KMS-11 (cell line): ENCODE measurements around the gene AARS2.
"Not testable (repeated sequence)": the region's sequence is repeated elsewhere in the genome, so short reads cannot be mapped to it uniquely, and the experiment has no call there.

Source experiments
- H2AFZ ChIP-seq: fragments of 200-600 bp; sonication (generic); 2 replicates; pipeline ENCODE4 v1.6.1; 2016; ENCODE audit warnings: antibody characterized with exemption, mixed run types, low read depth
- H3K27ac ChIP-seq: fragments of 200-600 bp; sonication (generic); 2 replicates; pipeline ENCODE4 v1.6.1; 2016; ENCODE audit warnings: mild to moderate bottlenecking, mixed run types
- H3K27me3 ChIP-seq: fragments of 200-600 bp; sonication (generic); 2 replicates; pipeline ENCODE4 v1.6.1; 2017; ENCODE audit warnings: mild to moderate bottlenecking, low read depth, mixed run types, moderate library complexity; ENCODE audit not compliant: insufficient read depth
- H3K36me3 ChIP-seq: fragments of 200-600 bp; sonication (generic); 2 replicates; pipeline ENCODE4 v1.6.1; 2017; ENCODE audit warnings: mild to moderate bottlenecking, mixed run types; ENCODE audit not compliant: insufficient read depth
- H3K4me1 ChIP-seq: fragments of 200-600 bp; sonication (generic); 2 replicates; pipeline ENCODE4 v1.6.1; 2016; ENCODE audit warnings: mild to moderate bottlenecking, low read depth, mixed run types; ENCODE audit not compliant: poor library complexity, severe bottlenecking
- H3K4me2 ChIP-seq: fragments of 200-600 bp; sonication (generic); 2 replicates; pipeline ENCODE4 v1.7.0; 2016; ENCODE audit warnings: mild to moderate bottlenecking, mixed run types
- H3K4me3 ChIP-seq: fragments of 200-600 bp; sonication (generic); IDR thresholded peaks from 2 replicates; pipeline ENCODE4 v1.6.1; 2017; ENCODE audit warnings: low read depth, low read length, mixed read lengths; ENCODE audit not compliant: insufficient read depth
- H3K79me2 ChIP-seq: fragments of 200-600 bp; sonication (generic); 2 replicates; pipeline ENCODE4 v1.6.1; 2016; ENCODE audit warnings: low read depth, mixed run types; ENCODE audit not compliant: insufficient read depth
- H3K9ac ChIP-seq: fragments of 200-600 bp; sonication (generic); 2 replicates; pipeline ENCODE4 v1.6.1; 2016; ENCODE audit warnings: mild to moderate bottlenecking, mixed run types
- H4K20me1 ChIP-seq: fragments of 200-600 bp; sonication (generic); 2 replicates; pipeline ENCODE4 v1.6.1; 2016; ENCODE audit warnings: mild to moderate bottlenecking, mixed run types; ENCODE audit not compliant: insufficient read depth
- CTCF ChIP-seq: fragments of 200-600 bp; sonication (generic); conservative IDR thresholded peaks from 2 replicates; pipeline ENCODE4 v1.6.1; 2017; ENCODE audit warnings: low read depth, mild to moderate bottlenecking, antibody characterized with exemption, low read length, moderate library complexity, mixed read lengths

Gene AARS2

GRCh38 chr6:44355640-44356039 lies 42.5 kb upstream of the AARS2 start:
- Histone ChIP-seq H3K27ac (no peak overlapping the region), H3K27me3 (no peaks in the 10 kb centered on the region), H3K36me3 (no peaks in the 10 kb centered on the region), H3K9ac (no peak overlapping the region), H3K4me2 (no peak overlapping the region), H2AFZ (no peak overlapping the region), H3K4me1 (no peaks in the 10 kb centered on the region), H4K20me1 (no peaks in the 10 kb centered on the region), H3K79me2 (no peaks in the 10 kb centered on the region), H3K4me3 (no peak overlapping the region)
- TF ChIP-seq CTCF = no peak

GRCh38 chr6:44353336-44353735 lies 40.2 kb upstream of the AARS2 start:
- Histone ChIP-seq H3K4me2 (no peak overlapping the region), H3K27ac (no peak overlapping the region), H3K9ac (no peak overlapping the region), H4K20me1 (no peaks in the 10 kb centered on the region), H3K4me1 (no peaks in the 10 kb centered on the region), H3K36me3 (no peaks in the 10 kb centered on the region), H3K27me3 (no peaks in the 10 kb centered on the region), H3K79me2 (no peaks in the 10 kb centered on the region), H3K4me3 (no peak overlapping the region), H2AFZ (no peak overlapping the region)
- TF ChIP-seq CTCF = no peak

DNA sequence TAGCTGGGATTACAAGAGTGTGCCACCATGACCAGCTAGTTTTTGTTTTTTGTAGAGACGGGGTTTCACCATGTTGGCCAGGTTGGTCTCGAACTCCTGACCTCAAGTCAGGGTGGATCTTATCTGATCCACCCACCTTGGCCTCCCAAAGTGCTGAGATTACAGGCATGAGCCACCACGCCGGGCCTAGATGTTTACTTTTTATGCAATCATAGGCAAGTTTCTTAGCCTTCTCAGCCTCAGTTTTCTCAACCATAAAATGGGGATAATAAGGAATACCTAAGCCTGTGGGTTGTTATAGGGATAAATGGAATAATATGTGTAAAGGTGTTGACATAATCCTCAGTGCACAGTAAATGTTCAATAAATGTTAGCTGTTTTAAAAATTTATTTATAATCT lies 39.1 kb upstream of the AARS2 start:
- Histone ChIP-seq H2AFZ (no peak overlapping the region), H3K79me2 (no peaks in the 10 kb centered on the region), H4K20me1 (no peaks in the 10 kb centered on the region), H3K4me3 (no peak overlapping the region), H3K9ac (no peak overlapping the region), H3K27ac (no peak overlapping the region), H3K27me3 (no peaks in the 10 kb centered on the region), H3K36me3 (no peaks in the 10 kb centered on the region), H3K4me1 (no peaks in the 10 kb centered on the region), H3K4me2 (no peak overlapping the region)
- no peak for TF ChIP-seq CTCF

DNA sequence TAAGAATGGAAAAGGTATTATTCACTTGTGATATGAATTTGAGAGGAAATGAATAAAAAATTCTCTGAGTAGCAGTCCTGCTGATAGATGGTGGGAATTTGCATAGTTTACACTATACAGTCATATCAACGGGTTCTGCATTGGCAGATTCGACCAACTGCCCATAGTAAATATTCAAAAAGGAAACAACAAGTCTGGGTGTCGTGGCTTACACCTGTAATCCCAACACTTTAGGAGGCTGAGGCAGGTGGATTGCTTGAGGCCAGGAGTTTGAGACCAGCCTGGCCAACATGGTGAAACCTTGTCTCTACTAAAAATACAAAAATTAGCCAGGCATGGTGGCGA lies 37.5 kb upstream of the AARS2 start:
- not testable (repeated sequence) for H3K4me3 ChIP-seq, H3K4me2 ChIP-seq, H3K79me2 ChIP-seq, H2AFZ ChIP-seq, H3K36me3 ChIP-seq, H3K4me1 ChIP-seq, H3K27me3 ChIP-seq, H3K9ac ChIP-seq, H3K27ac ChIP-seq, H4K20me1 ChIP-seq

DNA sequence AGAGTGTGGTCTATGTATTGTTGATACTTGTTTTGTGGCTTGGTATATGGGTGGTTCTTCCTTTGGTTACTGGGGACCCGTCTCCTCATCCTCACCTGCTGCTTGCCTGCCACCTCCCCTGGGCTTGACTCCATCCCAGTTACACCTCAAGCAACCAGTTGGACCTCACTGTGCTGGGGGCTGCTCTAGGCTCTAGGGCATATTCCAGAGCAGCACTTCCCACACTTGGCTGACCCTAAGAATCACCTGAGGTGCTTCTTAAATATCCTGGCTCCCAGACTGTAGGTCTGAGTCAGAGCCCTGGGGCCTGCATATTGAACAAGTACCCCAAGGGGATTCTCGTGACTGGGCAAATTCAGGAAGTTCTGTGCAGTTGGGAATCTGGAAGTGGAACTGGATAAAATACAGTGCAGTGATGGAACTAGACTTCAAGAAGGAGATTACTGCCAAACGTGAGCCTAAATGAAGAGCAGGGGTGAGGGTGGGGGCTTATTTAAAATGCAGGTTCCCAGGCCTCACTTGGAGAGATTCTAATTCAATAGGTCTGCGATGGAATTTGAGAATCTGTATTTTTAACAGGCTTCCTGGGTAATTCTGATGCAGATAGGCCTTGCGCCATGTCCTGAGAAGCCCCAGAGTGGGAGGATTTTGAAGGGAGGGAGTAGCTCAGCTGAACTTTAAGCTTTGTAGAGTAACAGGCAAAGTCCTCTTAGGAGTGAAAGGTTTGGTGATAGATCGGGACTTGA lies 36.9 kb upstream of the AARS2 start:
- H3K4me3 ChIP-seq = no peak overlapping the region
- no peaks in the 10 kb centered on the region for H3K36me3 ChIP-seq
- no peak overlapping the region for H3K4me2 ChIP-seq
- no peak overlapping the region for H3K9ac ChIP-seq
- no peaks in the 10 kb centered on the region for H3K79me2 ChIP-seq
- no peaks in the 10 kb centered on the region for H3K4me1 ChIP-seq
- no peaks in the 10 kb centered on the region for H4K20me1 ChIP-seq
- no peak for TF ChIP-seq CTCF
- H3K27ac ChIP-seq = no peak overlapping the region
- no peak overlapping the region for H2AFZ ChIP-seq
- H3K27me3 ChIP-seq = no peaks in the 10 kb centered on the region

- H3K27ac ChIP-seq, H3K4me3 ChIP-seq, H3K36me3 ChIP-seq, H3K4me2 ChIP-seq, H4K20me1 ChIP-seq, H3K79me2 ChIP-seq, H2AFZ ChIP-seq, H3K27me3 ChIP-seq, H3K9ac ChIP-seq, H3K4me1 ChIP-seq: not testable (repeated sequence)
These were observed 33.7 kb upstream of the AARS2 start for GRCh38 chr6:44346818-44347217.
